Esophagus squamous epithelium (tissue), 5 donors: Measurements from ENCODE around the gene GJB4. TPM values are rescaled to one million over a fixed set of nuclear protein-coding genes. Genes with fewer than 3 reads are reported as not detected.
"Not testable (repeated sequence)": the region's sequence is repeated elsewhere in the genome, so short reads cannot be mapped to it uniquely, and the experiment has no call there.

Experiments used
- DNase-seq: peaks from one replicate; lab custom pipeline; 2025; lab: John Stamatoyannopoulos, UW
- H3K27ac ChIP-seq, 4 donors: fragments of 200-600 bp; sonication (generic); one replicate each; pipeline ENCODE4 v1.5.1; 2016 to 2019; ENCODE audit warnings: mild to moderate bottlenecking in 1 of 4
- H3K27me3 ChIP-seq, 4 donors: fragments of 200-600 bp; sonication (generic); 1 replicate in 3 of 4; 2 replicates in 1 of 4; pipeline versions ENCODE4 v1.5.1 to v1.6.0; 2017 to 2021; ENCODE audit warnings: antibody characterized with exemption in 1 of 4
- H3K36me3 ChIP-seq, 3 donors: fragments of 200-600 bp; sonication (generic); one replicate each; pipeline ENCODE4 v1.5.1; 2016 to 2019
- H3K4me1 ChIP-seq, 3 donors: fragments of 200-600 bp; sonication (generic); one replicate each; pipeline ENCODE4 v1.5.1; 2017 to 2019
- H3K4me3 ChIP-seq, 4 donors: fragments of 200-600 bp; sonication (generic); 1 replicate in 3 of 4; 2 replicates in 1 of 4; pipeline ENCODE4 v1.5.1; 2016 to 2019; ENCODE audit warnings: mild to moderate bottlenecking in 2 of 4, moderate library complexity in 1 of 4
- H3K9me3 ChIP-seq, 3 donors: fragments of 200-600 bp; sonication (generic); one replicate each; pipeline ENCODE4 v1.5.1; 2016 to 2019
- CTCF ChIP-seq, 6 experiments: fragments of 450-650 bp in 4 of 6; fragments of 200-600 bp in 2 of 6; sonication (generic) in 2 of 6; IDR thresholded peaks; one replicate each; pipeline ENCODE4 v1.5.1; 2016 to 2019; ENCODE audit warnings: antibody characterized with exemption in 6 of 6, mild to moderate bottlenecking in 4 of 6, moderate library complexity in 4 of 6
- POLR2A ChIP-seq, 4 donors: fragments of 450-650 bp; IDR thresholded peaks; one replicate each; pipeline ENCODE4 v1.6.1; 2017; ENCODE audit warnings: antibody characterized with exemption in 4 of 4, mild to moderate bottlenecking in 4 of 4, moderate library complexity in 3 of 4
- WGBS, 2 donors: methylation state at CpG; one replicate each; pipeline ENCODE4 v1.1.5; 2018; 5-methylcytosine and 5-hydroxymethylcytosine counted together
- intact Hi-C: fragments of 100-400 bp; cut with DNase I; formaldehyde crosslinking; loops from one replicate; pipeline ENCODE4 v1.15.0; 2022
- total RNA-seq, 4 donors: library from RNA; depleted of rRNA; stranded (reverse); fragments of >200 nt; gene quantifications; one replicate each; pipeline ENCODE4 v1.1.0, GENCODE V29; 2016
- donor health status: DM: yes; HTN: yes; CAD: no.

The GJB4 gene
- total RNA-seq, 4 donors from 2014 or later: 1.3 to 6.7 (median 2.2) TPM

GRCh38 chr1:34806396-34806795 is 46.9 kb downstream of the GJB4 start:
- no peaks in the 10 kb centered on the region for H3K9me3 ChIP-seq
- H3K4me3 ChIP-seq: no peak overlapping the region
- 44 to 50% methylated on average over 2 to 3 of the region's 3 CpGs for WGBS, 2 donors
- no peaks in the 10 kb centered on the region for H3K27me3 ChIP-seq
- no peak overlapping the region for H3K27ac ChIP-seq
- no peak for TF ChIP-seq POLR2A (IDR thresholded peaks at IDR 0.05)
- TF ChIP-seq CTCF (IDR thresholded peaks at IDR 0.05): no peak
- no peaks in the 10 kb centered on the region for H3K36me3 ChIP-seq
- H3K4me1 ChIP-seq: no peaks in the 10 kb centered on the region
- no peak for DNase-seq
- intact Hi-C loops: no loop called here

- no peaks in the 10 kb centered on the region for H3K27me3 ChIP-seq
- no peaks in the 10 kb centered on the region for H3K36me3 ChIP-seq
- H3K4me1 ChIP-seq: no peaks in the 10 kb centered on the region
- H3K9me3 ChIP-seq: no peaks in the 10 kb centered on the region
- TF ChIP-seq POLR2A (IDR thresholded peaks at IDR 0.05) (no peak), CTCF (IDR thresholded peaks at IDR 0.05) (no peak)
- 55 to 80% methylated on average over 6 to 8 of the region's 9 CpGs for WGBS, 2 donors
- no peak overlapping the region for H3K4me3 ChIP-seq
- DNase-seq: no peak
- H3K27ac ChIP-seq: no peak overlapping the region
- intact Hi-C loops: no loop called here
These were observed 48.7 kb downstream of the GJB4 start for GRCh38 chr1:34808051-34808810.

GRCh38 chr1:34810781-34811180 is 51.2 kb downstream of the GJB4 start:
- WGBS, 2 donors: 88 to 92% methylated on average over 3 of the region's 3 CpGs
- H3K27ac ChIP-seq, H3K4me1 ChIP-seq, H3K36me3 ChIP-seq, H3K4me3 ChIP-seq, H3K9me3 ChIP-seq, DNase-seq, H3K27me3 ChIP-seq, intact Hi-C loops: not testable (repeated sequence)

Other genes with a start within 250 kb of the GJB4 start
- gene GJB5, start 4.7 kb upstream of the GJB4 start, total RNA-seq: 100 to 1,000 TPM in 2 of 4 donors, 10 to 100 TPM in 2; 91.7 to 123 (median 104) TPM
- 100 to 1,000 TPM in 2 of 4 donors, 10 to 100 TPM in 2; 82.6 to 123 (median 94.4) TPM for gene GJB3, start 21.5 kb downstream of the GJB4 start, total RNA-seq
- 1 to 10 TPM; 2.0 to 5.0 (median 3.5) TPM for gene GJA4, start 33.3 kb downstream of the GJB4 start, total RNA-seq
- 10 to 100 TPM; 29.5 to 41.8 (median 36.0) TPM for gene SMIM12, start 100.0 kb downstream of the GJB4 start, total RNA-seq
- under 1 TPM in 2 of 4 donors, not detected in 2; 0.18 to 0.19 TPM for gene DLGAP3, start 169.9 kb downstream of the GJB4 start, total RNA-seq
- gene TMEM35B, start 225.6 kb downstream of the GJB4 start, total RNA-seq: 10 to 100 TPM in 2 of 4 donors, 1 to 10 TPM in 2; 3.3 to 28.0 (median 16.1) TPM